Measurements from ENCODE around the gene ABITRAM. TPM values are rescaled to one million over a fixed set of nuclear protein-coding genes. Genes with fewer than 3 reads are reported as not detected.

ABITRAM gene
- total RNA-seq, 2 donors from 2014 or later: 6.0 to 6.3 TPM

DNA sequence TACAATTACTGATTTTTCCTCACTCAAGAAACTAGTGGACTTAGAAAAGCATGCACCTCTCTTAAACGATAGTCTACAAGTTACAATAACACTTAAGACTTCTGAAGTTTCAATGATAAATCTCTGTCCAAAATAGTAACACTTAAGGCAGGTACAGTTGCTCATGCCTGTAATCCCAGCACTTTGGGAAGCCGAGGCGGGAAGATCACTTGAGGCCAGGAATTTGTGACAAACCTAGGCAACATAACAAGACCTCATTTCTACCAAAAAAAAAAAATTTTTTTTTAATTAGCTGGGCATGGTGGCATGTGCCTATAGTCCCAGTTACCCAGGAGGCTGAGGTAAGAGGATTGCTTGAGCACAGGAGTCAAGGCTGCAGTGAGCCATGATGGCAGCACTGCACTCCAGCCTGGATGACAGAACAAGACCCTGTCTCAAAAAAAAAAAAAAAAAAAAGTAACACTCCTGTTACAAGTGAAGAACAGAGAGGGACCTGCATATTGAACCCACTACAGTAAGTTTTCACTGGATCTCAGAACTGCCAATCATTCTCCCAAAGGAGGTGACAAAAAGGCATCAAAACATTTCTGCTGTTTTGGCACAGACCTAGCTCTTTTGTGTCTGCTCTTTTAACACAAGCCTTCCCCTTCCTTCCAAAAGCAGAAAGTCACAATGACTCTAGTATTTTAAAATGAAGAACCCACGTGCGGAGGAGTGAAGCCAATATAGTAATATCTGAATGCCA, 3.5 kb downstream of the ABITRAM start:
- Histone ChIP-seq H3K4me1 (peaks cover 10% of the 10 kb centered on the region), H3K27me3 (no peaks in the 10 kb centered on the region), H3K27ac (no peak overlapping the region), H3K36me3 (replicated peaks in 1 of 2; ENCODE audit: insufficient read depth in 1 of 2, low read depth in 2 of 2) (peaks cover 0 to 3% of the 10 kb centered on the region in 2 donors), H3K9me3 (no peaks in the 10 kb centered on the region), H3K4me3 (no peak overlapping the region)
- intact Hi-C loops (cut with DNase I): no loop called here
- WGBS, 2 donors: 87% methylated on average over 5 of the region's 5 CpGs
- DNase-seq: no peak
- ATAC-seq: no peak
- TF ChIP-seq POLR2A (IDR thresholded peaks at IDR 0.05) (no peak), CTCF (IDR thresholded peaks at IDR 0.05) (no peak)

- DNase-seq (no peak), ATAC-seq (no peak)
- WGBS, 2 donors: 67 to 72% methylated on average over 4 of the region's 4 CpGs
- Histone ChIP-seq H3K9me3 (no peaks in the 10 kb centered on the region), H3K4me1 (peaks cover 5% of the 10 kb centered on the region), H3K36me3 (replicated peaks in 1 of 2; ENCODE audit: insufficient read depth in 1 of 2, low read depth in 2 of 2) (peaks cover 0 to 3% of the 10 kb centered on the region in 2 donors), H3K27me3 (no peaks in the 10 kb centered on the region), H3K27ac (no peak overlapping the region), H3K4me3 (no peak overlapping the region)
- no peak for TF ChIP-seq POLR2A (IDR thresholded peaks at IDR 0.05)
- no peak for TF ChIP-seq CTCF (IDR thresholded peaks at IDR 0.05)
- intact Hi-C loops (cut with DNase I): no loop called here
These were observed 5.8 kb downstream of the ABITRAM start for GRCh38 chr9:108939975-108940374.

DNA sequence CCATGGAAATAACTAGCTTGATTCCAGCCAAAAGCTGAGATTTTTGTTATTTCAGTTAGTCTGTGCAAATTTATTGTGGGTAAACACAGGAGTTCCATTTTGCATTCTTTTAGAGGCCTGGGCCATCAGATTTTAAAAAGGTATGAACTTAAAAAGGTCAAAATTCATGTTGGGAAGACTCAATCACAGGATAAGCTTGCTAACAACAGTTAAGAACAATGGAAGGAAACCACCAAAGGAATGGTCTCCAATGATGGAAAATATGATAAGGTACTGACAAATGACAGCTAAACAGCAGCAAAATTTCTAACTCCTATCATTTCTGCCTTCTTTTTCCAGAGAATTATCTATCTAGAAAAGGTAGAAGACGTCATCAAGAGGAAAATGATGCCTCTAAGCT, 16.0 kb downstream of the ABITRAM start:
- H3K4me3 ChIP-seq: no peak overlapping the region
- no peak for TF ChIP-seq CTCF (IDR thresholded peaks at IDR 0.05)
- no peak for TF ChIP-seq POLR2A (IDR thresholded peaks at IDR 0.05)
- WGBS, 2 donors: 65 to 69% methylated on average over 1 of the region's 1 CpG
- H3K36me3 ChIP-seq (replicated peaks in 1 of 2; ENCODE audit: insufficient read depth in 1 of 2, low read depth in 2 of 2): no peaks in the 10 kb centered on the region
- H3K27ac ChIP-seq: no peak overlapping the region
- no peak for ATAC-seq
- intact Hi-C loops (cut with DNase I): no loop called here
- no peak for DNase-seq
- no peaks in the 10 kb centered on the region for H3K27me3 ChIP-seq
- H3K4me1 ChIP-seq: no peaks in the 10 kb centered on the region
- no peaks in the 10 kb centered on the region for H3K9me3 ChIP-seq

DNA sequence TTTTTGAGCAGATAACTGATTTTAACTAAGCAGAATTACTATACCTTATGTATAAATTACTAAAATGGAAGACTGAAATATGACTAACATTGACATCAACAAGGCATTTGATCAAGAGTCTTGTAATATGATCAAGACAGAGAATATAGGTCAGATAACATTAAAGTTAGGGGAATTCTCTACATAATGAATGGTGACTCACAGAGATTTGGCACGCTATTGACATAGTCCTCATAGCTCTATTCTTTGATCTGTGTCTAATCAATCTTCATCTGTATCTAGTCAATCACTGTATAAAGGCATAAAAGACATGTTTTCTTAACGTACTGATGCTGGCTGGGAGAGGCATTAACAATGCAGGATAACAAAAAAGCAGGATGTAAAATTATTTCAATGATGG, 17.4 kb downstream of the ABITRAM start:
- Histone ChIP-seq H3K27me3 (no peaks in the 10 kb centered on the region), H3K4me3 (no peak overlapping the region), H3K4me1 (no peaks in the 10 kb centered on the region), H3K36me3 (replicated peaks in 1 of 2; ENCODE audit: insufficient read depth in 1 of 2, low read depth in 2 of 2) (no peaks in the 10 kb centered on the region), H3K27ac (no peak overlapping the region), H3K9me3 (no peaks in the 10 kb centered on the region)
- TF ChIP-seq POLR2A (IDR thresholded peaks at IDR 0.05) (no peak), CTCF (IDR thresholded peaks at IDR 0.05) (no peak)
- no peak for DNase-seq
- intact Hi-C loops (cut with DNase I): no loop called here
- no peak for ATAC-seq
- WGBS, 2 donors: 76 to 77% methylated on average over 2 of the region's 2 CpGs

GRCh38 chr9:108953983-108954574, 19.9 kb downstream of the ABITRAM start:
- TF ChIP-seq POLR2A (IDR thresholded peaks at IDR 0.05) (no peak), CTCF (IDR thresholded peaks at IDR 0.05) (peak; percentile 7 to 78 (median 71))
- no peak overlapping the region for H3K27ac ChIP-seq
- intact Hi-C loops (cut with DNase I): no loop called here
- ATAC-seq (peak; percentile 67), DNase-seq (peak in 1 of 4 donors; percentile 14)
- no peaks in the 10 kb centered on the region for H3K36me3 ChIP-seq (replicated peaks in 1 of 2; ENCODE audit: insufficient read depth in 1 of 2, low read depth in 2 of 2)
- no peaks in the 10 kb centered on the region for H3K4me1 ChIP-seq
- 1 to 3% methylated on average over 3 of the region's 3 CpGs for WGBS, 2 donors
- H3K9me3 ChIP-seq: no peaks in the 10 kb centered on the region
- no peak overlapping the region for H3K4me3 ChIP-seq
- no peaks in the 10 kb centered on the region for H3K27me3 ChIP-seq
